Fibroblast of skin of right biceps (primary cell): ENCODE measurements around the gene NUBP1.
"Not testable (repeated sequence)": the region's sequence is repeated elsewhere in the genome, so short reads cannot be mapped to it uniquely, and the experiment has no call there.

ENCODE experiments used
- DNase-seq: peaks from one replicate; pipeline ENCODE4 v3.0.0-alpha.2; 2013

Gene NUBP1

GRCh38 chr16:10743610-10744369 lies at the start of gene NUBP1:
Gene NUBP1 (plus strand): TSS chr16:10743842. CDS start chr16:10743864, 22 bp downstream.
- peak; percentile 97 for DNase-seq

GRCh38 chr16:10693889-10694288 lies 49.8 kb upstream of the NUBP1 start:
- DNase-seq: no peak

- no peak for DNase-seq
Measured at GRCh38 chr16:10694306-10694705, 49.3 kb upstream of the NUBP1 start.

GRCh38 chr16:10694830-10695229 lies 48.8 kb upstream of the NUBP1 start, which contains the start of gene TEKT5:
Gene TEKT5 (minus strand): TSS chr16:10694930. CDS start chr16:10694873, 57 bp downstream.
- DNase-seq: no peak

- DNase-seq: no peak
Measured at GRCh38 chr16:10699756-10700155, 43.9 kb upstream of the NUBP1 start.

- no peak for DNase-seq
Measured at GRCh38 chr16:10708969-10709368, 34.7 kb upstream of the NUBP1 start.

- no peak for DNase-seq
Measured at GRCh38 chr16:10728003-10728887, 15.4 kb upstream of the NUBP1 start.

- DNase-seq: peak; percentile 51
Measured at GRCh38 chr16:10729104-10730048, 14.3 kb upstream of the NUBP1 start.

GRCh38 chr16:10731790-10732189 lies 11.9 kb upstream of the NUBP1 start:
- no peak for DNase-seq

- DNase-seq: peak; percentile 62
Measured at GRCh38 chr16:10737068-10737625, 6.5 kb upstream of the NUBP1 start.

GRCh38 chr16:10738231-10739077 lies 5.2 kb upstream of the NUBP1 start:
- peak; percentile 85 for DNase-seq

GRCh38 chr16:10740000-10740844 lies 3.4 kb upstream of the NUBP1 start:
- DNase-seq: no peak

- DNase-seq: no peak
Measured at GRCh38 chr16:10740845-10741208, 2.8 kb upstream of the NUBP1 start.

- not testable (repeated sequence) for DNase-seq
Measured at GRCh38 chr16:10741249-10741648, 2.4 kb upstream of the NUBP1 start.

- peak; percentile 25 for DNase-seq
Measured at GRCh38 chr16:10741844-10742243, 1.8 kb upstream of the NUBP1 start.

- no peak for DNase-seq
Measured at GRCh38 chr16:10743227-10743609, 424 bp upstream of the NUBP1 start.

GRCh38 chr16:10744370-10745030 lies 858 bp downstream of the NUBP1 start:
- peak; percentile 45 for DNase-seq

GRCh38 chr16:10745841-10746240 lies 2.2 kb downstream of the NUBP1 start:
- no peak for DNase-seq

GRCh38 chr16:10750793-10751192 lies 7.2 kb downstream of the NUBP1 start:
- DNase-seq: no peak

GRCh38 chr16:10751291-10751697 lies 7.7 kb downstream of the NUBP1 start:
- DNase-seq: no peak
